Measurements from ENCODE around the gene CACNA1B. TPM values are rescaled to one million over a fixed set of nuclear protein-coding genes. Genes with fewer than 3 reads are reported as not detected.
A peak's percentile ranks its signal among the peaks of the same experiment; 100 is the strongest.

Gene CACNA1B
- polyA plus RNA-seq, 1 donor from 2014 or later: not detected

DNA sequence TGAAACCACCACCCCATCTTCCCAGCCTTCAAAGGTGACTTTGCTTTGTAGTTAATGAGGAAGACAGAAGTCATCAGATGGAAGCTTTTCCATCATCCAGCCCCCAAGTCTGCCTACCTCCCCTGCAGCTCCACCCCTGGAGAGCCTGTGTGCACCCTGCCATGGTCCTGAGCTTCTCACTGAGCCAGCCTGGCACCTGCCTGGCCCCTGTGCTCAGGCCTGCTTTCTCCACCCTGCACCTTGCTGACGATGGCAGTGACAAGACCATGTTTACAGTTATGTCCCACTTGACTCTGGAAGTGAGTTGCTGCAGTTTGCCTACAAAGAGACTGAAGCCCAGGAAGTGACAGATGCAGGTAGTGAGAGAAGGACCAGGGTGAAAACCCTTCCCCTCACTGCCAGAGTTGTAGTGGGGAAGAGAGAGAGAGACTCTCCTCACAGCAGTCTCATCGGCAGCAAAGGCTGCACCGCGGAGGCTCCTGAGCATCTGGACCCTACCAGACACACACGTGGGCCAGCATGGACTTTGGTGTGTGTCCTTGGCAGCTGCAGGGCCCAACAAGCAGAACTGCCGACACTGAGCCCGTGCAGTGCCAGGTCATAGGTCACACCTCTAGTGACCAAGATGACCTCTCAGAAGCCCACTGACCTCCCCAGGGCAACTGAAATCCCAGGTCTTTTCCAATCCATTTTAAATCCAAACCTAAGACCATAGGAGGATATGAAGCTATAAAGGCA, 107.1 kb downstream of the CACNA1B start:
- no peak overlapping the region for H3K4me3 Mint-ChIP-seq
- H3K27me3 Mint-ChIP-seq: peaks cover 17% of the 10 kb centered on the region
- no peak overlapping the region for H3K27ac Mint-ChIP-seq
- H3K9me3 Mint-ChIP-seq: no peaks in the 10 kb centered on the region
- H3K36me3 Mint-ChIP-seq: no peaks in the 10 kb centered on the region
- H3K4me1 Mint-ChIP-seq: no peaks in the 10 kb centered on the region

DNA sequence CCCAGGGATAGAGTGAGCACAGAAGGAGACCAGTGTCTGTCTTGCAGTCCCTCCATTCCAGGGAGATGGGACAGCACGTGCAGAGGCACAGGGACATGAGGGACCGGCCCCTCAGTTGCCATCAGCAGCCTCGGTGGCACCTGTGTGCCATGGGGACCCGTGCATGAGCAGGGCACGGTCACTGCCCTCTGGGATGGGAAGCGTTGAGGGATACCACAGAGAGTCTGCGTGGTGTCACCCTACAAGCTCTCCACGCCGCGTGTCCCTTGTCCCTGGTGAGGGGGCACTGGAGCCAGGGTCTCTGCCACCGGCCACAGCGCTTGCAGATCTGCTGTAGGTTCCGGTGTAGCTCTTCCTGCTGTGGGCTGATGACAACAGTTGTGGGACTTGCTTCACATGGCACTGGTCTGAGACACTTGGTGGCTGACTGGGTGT, 108.1 kb downstream of the CACNA1B start:
- no peak overlapping the region for H3K4me3 Mint-ChIP-seq
- H3K36me3 Mint-ChIP-seq: no peaks in the 10 kb centered on the region
- H3K9me3 Mint-ChIP-seq: no peaks in the 10 kb centered on the region
- H3K4me1 Mint-ChIP-seq: no peaks in the 10 kb centered on the region
- no peak overlapping the region for H3K27ac Mint-ChIP-seq
- H3K27me3 Mint-ChIP-seq: peaks cover 20% of the 10 kb centered on the region

DNA sequence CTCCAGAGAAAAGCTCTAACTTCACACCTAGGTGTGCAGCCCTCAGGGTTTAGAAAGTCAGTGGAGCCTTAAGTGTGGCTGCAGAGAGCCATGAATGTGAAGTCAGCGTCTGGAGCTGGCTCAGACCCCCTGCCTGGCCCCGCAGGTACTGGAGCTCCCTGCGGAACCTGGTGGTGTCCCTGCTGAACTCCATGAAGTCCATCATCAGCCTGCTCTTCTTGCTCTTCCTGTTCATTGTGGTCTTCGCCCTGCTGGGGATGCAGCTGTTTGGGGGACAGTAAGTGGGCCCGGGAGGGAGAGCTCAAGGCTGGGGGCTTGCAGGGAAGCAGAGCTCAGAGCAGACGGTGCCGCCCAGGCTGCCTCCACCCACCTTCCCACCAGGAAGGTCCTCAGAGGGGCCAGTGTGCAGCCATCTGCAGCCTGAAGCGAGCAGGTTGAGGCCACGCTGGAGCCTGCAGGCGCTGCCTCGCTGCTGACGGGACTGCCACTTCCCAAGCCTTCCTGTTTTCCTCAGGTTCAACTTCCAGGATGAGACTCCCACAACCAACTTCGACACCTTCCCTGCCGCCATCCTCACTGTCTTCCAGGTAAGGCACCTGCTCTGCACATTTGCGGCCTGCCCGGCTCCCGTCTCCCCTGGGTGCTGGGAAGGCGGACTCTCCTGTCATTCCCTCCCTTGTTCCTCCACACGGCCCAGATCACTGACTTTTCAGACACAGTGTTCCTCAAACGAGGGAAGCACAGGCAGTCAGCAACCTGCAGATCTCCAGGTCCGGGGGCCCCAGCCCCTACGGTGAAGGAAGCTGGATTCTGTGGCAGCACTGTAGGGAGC, 108.9 kb downstream of the CACNA1B start:
- Mint-ChIP-seq H3K27ac (no peak overlapping the region), H3K9me3 (no peaks in the 10 kb centered on the region), H3K4me3 (no peak overlapping the region), H3K4me1 (no peaks in the 10 kb centered on the region), H3K27me3 (peaks cover 24% of the 10 kb centered on the region), H3K36me3 (no peaks in the 10 kb centered on the region)

DNA sequence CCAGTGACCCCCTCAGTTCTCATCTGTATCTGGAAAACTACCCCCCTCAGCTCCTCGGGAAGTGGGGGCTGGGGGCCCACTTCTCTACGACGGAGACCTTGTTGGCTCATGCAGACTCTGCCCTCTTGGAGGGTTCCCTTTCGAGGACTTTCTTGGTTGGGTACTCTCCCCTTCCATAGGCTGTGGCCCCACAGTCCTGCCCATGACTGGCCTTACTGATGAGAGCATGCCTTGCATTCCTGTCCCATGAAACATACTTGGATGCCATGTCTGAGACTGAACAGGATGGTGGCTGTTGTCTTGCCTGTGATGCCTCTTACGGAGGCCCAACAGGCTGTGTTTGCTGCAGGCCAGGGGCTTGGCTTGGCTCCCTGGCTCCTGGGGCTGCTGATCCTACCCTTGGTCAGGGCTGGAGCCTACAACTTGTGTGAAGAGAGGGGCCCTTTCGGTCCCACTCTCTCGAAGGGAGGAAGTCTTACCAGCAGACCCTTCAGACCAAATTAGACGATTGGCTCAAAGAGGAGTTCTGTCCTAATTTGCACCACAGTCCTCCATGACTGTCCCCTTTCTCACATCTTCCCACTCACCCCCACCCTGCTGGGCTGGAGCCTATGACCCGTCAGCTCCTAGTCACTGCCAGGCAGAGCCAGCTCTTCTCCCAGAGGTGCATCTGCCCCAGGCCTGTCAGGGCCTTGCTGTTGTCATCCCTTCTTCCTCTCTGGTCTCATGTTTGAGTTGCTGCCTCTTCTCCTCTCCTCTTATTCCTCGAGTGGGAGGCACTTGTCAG, 109.9 kb downstream of the CACNA1B start:
- no peaks in the 10 kb centered on the region for H3K9me3 Mint-ChIP-seq
- no peak overlapping the region for H3K27ac Mint-ChIP-seq
- no peak overlapping the region for H3K4me3 Mint-ChIP-seq
- H3K27me3 Mint-ChIP-seq: peaks cover 24% of the 10 kb centered on the region
- no peaks in the 10 kb centered on the region for H3K36me3 Mint-ChIP-seq
- H3K4me1 Mint-ChIP-seq: no peaks in the 10 kb centered on the region

DNA sequence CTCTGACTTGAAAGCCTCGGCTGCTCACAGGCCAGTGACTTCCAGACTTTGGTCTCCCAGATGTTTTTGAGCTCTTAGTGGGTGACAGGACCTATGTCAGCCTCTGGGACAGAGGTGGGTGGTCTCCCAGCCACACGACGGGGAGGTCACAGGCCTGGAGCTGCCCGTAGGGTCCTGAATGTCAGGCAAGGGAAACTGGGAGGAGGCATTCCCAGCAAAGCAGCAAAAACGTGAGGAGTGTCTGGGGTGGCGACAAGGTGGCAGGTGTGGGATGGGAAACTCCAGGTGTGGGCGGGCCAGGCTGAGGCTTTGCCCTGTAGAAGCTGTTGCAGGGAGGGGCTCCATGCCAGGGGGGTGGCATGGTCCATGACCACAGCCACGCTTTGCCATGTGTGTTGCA, 110.5 kb downstream of the CACNA1B start:
- H3K36me3 Mint-ChIP-seq: no peaks in the 10 kb centered on the region
- no peaks in the 10 kb centered on the region for H3K4me1 Mint-ChIP-seq
- H3K27me3 Mint-ChIP-seq: peaks cover 27% of the 10 kb centered on the region
- no peak overlapping the region for H3K4me3 Mint-ChIP-seq
- H3K27ac Mint-ChIP-seq: no peak overlapping the region
- H3K9me3 Mint-ChIP-seq: no peaks in the 10 kb centered on the region

DNA sequence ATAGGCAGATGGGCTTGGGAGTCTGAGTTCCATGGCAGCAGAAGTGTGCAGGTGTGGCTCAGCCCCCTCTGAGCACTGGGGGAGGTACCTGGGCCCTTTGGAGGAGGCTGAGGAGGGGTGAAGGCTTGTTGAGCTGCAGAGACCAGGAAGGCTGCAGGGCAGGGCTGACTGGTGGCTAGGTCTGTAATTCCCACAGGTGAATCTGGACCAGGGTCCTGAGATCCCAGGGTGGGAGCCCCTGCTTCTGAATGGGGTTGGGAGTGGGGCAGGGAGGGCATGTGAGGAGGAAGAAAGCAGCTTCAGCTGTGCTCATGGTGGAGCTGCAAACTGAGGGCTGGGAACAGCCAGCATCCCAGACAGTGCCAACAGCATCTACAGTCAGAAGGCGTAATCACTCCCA, 111.1 kb downstream of the CACNA1B start:
- H3K36me3 Mint-ChIP-seq: no peaks in the 10 kb centered on the region
- no peak overlapping the region for H3K4me3 Mint-ChIP-seq
- no peak overlapping the region for H3K27ac Mint-ChIP-seq
- H3K27me3 Mint-ChIP-seq: peaks cover 23% of the 10 kb centered on the region
- H3K9me3 Mint-ChIP-seq: no peaks in the 10 kb centered on the region
- no peaks in the 10 kb centered on the region for H3K4me1 Mint-ChIP-seq

DNA sequence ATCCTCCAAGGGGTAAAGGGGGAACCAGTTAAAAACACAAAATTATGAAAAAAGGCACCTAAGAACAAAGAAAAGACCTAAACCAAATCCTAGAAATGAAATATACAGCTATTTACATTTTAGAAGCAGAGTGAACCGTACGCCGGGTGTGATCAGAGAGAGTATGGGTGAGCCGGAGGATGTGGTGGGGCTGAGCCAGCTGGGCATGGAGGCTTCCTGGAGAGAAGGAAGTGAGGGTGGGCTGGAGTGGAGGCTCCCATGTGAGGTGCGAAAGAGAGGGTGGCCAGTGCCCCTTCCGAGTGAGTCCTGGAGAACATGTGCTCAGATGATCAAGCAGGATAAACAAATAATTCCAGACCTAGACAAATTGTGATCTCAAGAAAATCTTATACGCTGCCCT, 111.6 kb downstream of the CACNA1B start:
- Mint-ChIP-seq H3K27me3 (peaks cover 23% of the 10 kb centered on the region), H3K4me1 (no peaks in the 10 kb centered on the region), H3K4me3 (no peak overlapping the region), H3K36me3 (no peaks in the 10 kb centered on the region), H3K27ac (no peak overlapping the region), H3K9me3 (no peaks in the 10 kb centered on the region)

DNA sequence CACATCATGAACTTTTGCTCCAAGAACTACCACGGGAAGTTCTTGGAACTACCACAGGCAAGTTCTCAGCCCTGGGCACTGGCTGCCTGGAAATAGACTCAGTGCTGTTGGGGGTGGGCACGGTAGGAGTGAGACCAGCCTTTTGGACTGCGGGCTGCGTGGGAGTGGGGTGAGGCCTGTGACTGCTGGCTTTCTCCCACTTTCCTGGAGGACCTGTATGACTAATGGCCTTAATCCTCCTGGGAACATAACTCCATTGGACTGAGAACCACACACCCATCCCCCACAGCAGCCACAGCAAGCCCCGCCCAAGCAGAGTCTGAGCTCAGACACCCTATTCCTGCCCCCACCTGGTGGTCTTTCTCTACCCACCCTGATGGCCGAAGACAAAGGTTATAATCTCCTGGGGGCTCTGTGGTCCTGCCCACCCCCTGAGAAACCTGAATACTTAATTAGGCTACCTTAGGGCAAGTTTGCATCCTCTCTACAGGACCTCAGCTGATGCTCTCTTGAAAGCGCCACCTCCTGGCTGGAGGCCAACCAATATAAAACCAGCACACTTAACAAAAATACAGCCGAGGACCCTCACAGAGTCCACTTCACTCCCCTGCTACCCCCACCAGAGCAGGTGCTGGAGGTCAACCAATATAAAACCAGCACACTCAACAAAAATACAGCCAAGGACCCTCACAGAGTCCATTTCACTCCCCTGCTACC, 112.6 kb downstream of the CACNA1B start:
- no peaks in the 10 kb centered on the region for H3K36me3 Mint-ChIP-seq
- peaks cover 28% of the 10 kb centered on the region for H3K27me3 Mint-ChIP-seq
- no peaks in the 10 kb centered on the region for H3K4me1 Mint-ChIP-seq

DNA sequence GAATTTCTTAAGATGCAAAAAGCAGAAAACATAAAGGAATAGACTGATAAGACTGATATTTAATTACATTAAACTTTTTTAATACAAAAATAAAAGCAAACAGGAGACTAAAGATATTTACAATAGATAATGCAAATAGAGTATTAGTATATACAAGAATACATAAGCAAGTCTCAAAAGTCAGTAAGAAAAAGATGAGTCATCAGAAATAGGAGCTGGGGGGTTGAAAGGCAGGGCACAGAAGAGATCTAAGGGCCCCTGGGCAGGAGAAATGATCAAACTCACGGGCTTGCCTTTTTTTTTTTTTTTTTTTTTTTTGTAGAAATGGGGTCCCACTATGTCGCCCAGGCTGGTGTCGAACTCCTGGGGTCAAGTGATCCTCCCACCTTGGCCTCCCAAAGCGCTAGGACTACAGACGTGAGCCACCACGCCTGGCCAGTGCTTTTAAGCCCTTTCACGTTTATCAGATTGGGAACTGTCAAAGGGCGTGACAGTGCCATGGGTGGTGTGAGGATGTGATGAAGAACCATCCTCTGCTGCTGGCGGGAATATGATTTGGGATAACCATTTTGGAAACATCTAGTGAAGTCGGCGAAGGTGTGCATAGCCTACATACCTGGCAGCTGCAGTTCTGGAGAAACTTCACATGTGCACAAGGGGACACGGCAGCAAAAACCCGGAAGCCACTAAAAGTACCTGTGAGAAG, 126.1 kb downstream of the CACNA1B start:
- peaks cover 1% of the 10 kb centered on the region for H3K27me3 Mint-ChIP-seq
- H3K9me3 Mint-ChIP-seq: no peaks in the 10 kb centered on the region
- no peaks in the 10 kb centered on the region for H3K36me3 Mint-ChIP-seq
- peaks cover 0 to 2% (median 0%) of the 10 kb centered on the region in 3 donors for H3K4me1 Mint-ChIP-seq
- no peak overlapping the region for H3K4me3 Mint-ChIP-seq
- H3K27ac Mint-ChIP-seq: no peak overlapping the region

More for the DNA sequence above, 112.6 kb downstream of the CACNA1B start:
- Mint-ChIP-seq H3K27ac (peak overlapping the region in 1 of 3 donors; percentile 39), H3K4me3 (no peak overlapping the region), H3K9me3 (no peaks in the 10 kb centered on the region)

DNA sequence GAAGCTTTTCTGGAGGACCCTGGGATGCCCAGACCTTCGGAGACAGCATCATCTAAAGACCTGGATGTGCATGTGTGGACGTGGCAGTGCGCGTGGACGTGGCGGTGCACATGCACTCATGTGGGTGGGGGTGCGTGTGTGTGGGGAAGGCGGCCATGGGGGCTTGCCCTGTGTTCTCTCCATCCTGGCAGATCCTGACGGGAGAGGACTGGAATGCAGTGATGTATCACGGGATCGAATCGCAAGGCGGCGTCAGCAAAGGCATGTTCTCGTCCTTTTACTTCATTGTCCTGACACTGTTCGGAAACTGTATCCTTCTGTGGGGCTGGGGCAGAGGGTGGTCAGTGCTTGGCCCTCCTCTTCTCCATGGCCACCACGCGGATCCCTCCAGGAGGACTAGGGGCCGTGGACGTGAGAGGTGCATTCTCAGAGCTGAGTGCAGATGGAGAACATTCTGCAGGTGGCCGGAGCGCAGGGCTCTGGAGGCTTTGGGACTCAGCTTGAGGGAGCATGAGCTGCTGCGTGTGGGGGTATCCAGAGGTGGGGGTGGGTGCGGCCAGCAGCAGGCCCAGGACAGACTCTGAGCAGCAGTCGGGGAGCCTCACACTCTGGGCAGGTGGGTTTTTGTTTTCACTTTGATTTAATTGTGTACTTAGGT, 129.1 kb downstream of the CACNA1B start:
- Mint-ChIP-seq H3K9me3 (no peaks in the 10 kb centered on the region), H3K36me3 (no peaks in the 10 kb centered on the region), H3K27me3 (no peaks in the 10 kb centered on the region), H3K27ac (no peak overlapping the region), H3K4me3 (peak overlapping the region in 1 of 4 donors; percentile 70), H3K4me1 (peaks cover 0 to 2% (median 0%) of the 10 kb centered on the region in 3 donors)

DNA sequence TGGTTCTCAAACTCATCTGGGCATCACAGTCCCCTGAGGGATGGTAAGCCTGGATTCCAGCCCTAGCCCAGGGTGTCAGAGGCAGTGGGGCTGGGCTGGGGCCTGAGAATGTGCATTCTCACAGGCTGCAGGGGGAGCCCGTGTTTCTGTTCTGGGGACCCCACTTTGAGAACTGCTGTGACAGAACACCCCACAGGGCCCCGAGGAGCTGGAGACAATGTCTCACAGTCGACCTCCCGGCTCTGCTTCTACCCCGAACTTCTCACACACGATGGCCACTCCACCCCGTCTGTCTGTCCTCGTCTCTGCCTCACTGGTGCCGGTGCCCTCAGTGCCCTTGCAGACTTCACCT, 130.0 kb downstream of the CACNA1B start:
- H3K36me3 Mint-ChIP-seq: no peaks in the 10 kb centered on the region
- no peaks in the 10 kb centered on the region for H3K27me3 Mint-ChIP-seq
- no peak overlapping the region for H3K27ac Mint-ChIP-seq
- no peak overlapping the region for H3K4me3 Mint-ChIP-seq
- H3K9me3 Mint-ChIP-seq: no peaks in the 10 kb centered on the region
- H3K4me1 Mint-ChIP-seq: peaks cover 0 to 2% (median 0%) of the 10 kb centered on the region in 3 donors

DNA sequence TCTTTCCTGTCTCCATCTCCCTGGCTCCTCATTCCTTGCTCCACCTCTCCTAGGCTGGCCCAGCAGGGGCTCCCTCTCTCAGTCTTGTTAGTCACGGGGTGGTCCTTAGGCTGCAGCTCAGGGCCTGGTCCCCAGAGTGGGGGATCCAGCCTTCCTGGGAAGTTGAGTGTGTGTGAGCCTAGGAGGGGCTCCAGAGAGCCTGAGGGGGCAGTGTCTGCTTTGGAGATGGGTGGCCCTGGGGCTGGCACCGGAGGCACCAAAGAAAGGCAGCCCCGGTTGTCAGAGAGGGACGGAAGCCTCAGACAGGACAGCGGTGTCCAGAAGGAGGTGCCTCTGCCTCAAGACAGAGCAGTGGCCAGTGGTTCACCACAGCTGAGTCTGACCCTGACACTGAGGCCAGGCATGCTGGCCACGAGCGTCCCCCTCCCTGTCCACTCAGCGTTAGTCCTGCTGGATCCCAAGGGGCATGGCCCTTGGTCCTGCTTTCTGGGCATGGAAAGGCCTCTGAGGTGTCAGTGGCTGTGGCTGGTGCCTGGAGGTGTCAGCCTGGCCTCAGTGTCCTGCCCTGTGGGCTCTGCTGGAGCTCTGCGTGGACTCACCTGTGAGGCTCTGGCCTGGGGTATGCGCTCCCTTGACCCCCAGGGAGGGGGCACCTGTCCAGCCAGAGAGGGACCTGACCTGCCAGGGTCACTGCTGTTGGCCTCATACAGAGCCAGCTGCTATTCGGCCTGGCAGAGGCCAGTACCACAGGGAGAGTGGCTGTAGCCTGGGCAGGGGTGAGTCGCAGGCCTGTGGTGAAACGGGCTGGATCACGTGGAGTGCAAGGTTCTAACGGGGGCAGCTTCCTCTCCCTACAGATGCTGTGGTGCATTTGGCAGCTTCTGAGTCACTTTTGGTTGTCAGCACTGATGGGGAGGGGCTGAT, 130.6 kb downstream of the CACNA1B start:
- H3K9me3 Mint-ChIP-seq: no peaks in the 10 kb centered on the region
- no peaks in the 10 kb centered on the region for H3K36me3 Mint-ChIP-seq
- no peaks in the 10 kb centered on the region for H3K27me3 Mint-ChIP-seq
- H3K4me1 Mint-ChIP-seq: peaks cover 0 to 2% (median 0%) of the 10 kb centered on the region in 3 donors
- peak overlapping the region in 1 of 4 donors; percentile 17 for H3K4me3 Mint-ChIP-seq
- H3K27ac Mint-ChIP-seq: no peak overlapping the region
